GM19372 (cell line): ENCODE measurements around the gene XYLB.

Experiments
- ATAC-seq: cut with Tn5 transposase; IDR thresholded peaks from one replicate; pipeline ENCODE4 v1.9.1; 2021; ENCODE audit warnings: mild to moderate bottlenecking, low read depth, moderate library complexity; ENCODE audit not compliant: unreplicated experiment

Gene XYLB

GRCh38 chr3:38453075-38453912, 106.7 kb downstream of the XYLB start, which contains the start of gene ACVR2B:
TSS of gene ACVR2B (plus strand) at chr3:38453890. CDS start at chr3:38454323, 433 bp downstream.
- peak; percentile 55 for ATAC-seq

- ATAC-seq, result no peak
Measured at GRCh38 chr3:38453913-38454177, 107.3 kb downstream of the XYLB start.

- ATAC-seq, result peak; percentile 36
Measured at GRCh38 chr3:38454178-38454883, 107.7 kb downstream of the XYLB start.

GRCh38 chr3:38454884-38455638, 108.5 kb downstream of the XYLB start:
- no peak for ATAC-seq

GRCh38 chr3:38455639-38456430, 109.2 kb downstream of the XYLB start:
- no peak for ATAC-seq

GRCh38 chr3:38457111-38458003, 110.8 kb downstream of the XYLB start:
- ATAC-seq, result no peak

GRCh38 chr3:38458796-38459498, 112.4 kb downstream of the XYLB start:
- ATAC-seq, result no peak

GRCh38 chr3:38459499-38460048, 113.0 kb downstream of the XYLB start:
- no peak for ATAC-seq

GRCh38 chr3:38460377-38461270, 114.0 kb downstream of the XYLB start:
- ATAC-seq, result no peak
